Chondrocyte (in vitro differentiated cells): Measurements from ENCODE around the gene TCF25. TPM values are rescaled to one million over a fixed set of nuclear protein-coding genes. Genes with fewer than 3 reads are reported as not detected.
"Not testable (repeated sequence)": the region's sequence is repeated elsewhere in the genome, so short reads cannot be mapped to it uniquely, and the experiment has no call there.

Experiments
- DNase-seq: peaks from one replicate; pipeline ENCODE4 v3.0.0; 2021; ENCODE audit warnings: mixed read lengths, low spot score
- H3K27ac Mint-ChIP-seq: one replicate; pipeline ENCODE4 v1.8.0; 2021; ENCODE audit warnings: mild to moderate bottlenecking, moderate library complexity, mixed read lengths; ENCODE audit not compliant: unreplicated experiment
- H3K27me3 Mint-ChIP-seq: 2 replicates; pipeline ENCODE4 v1.8.0; 2021; ENCODE audit warnings: low read depth, mixed read lengths
- H3K36me3 Mint-ChIP-seq: 2 replicates; pipeline ENCODE4 v1.8.0; 2021; ENCODE audit warnings: low read depth, mixed read lengths
- H3K4me1 Mint-ChIP-seq: 2 replicates; pipeline ENCODE4 v1.8.0; 2021; ENCODE audit warnings: low read depth, mild to moderate bottlenecking, mixed read lengths
- H3K4me3 Mint-ChIP-seq: one replicate; pipeline ENCODE4 v1.8.0; 2021; ENCODE audit warnings: mild to moderate bottlenecking, moderate library complexity, mixed read lengths; ENCODE audit not compliant: unreplicated experiment
- H3K9me3 Mint-ChIP-seq: 2 replicates; pipeline ENCODE4 v1.8.0; 2021; ENCODE audit warnings: low read depth, mixed read lengths
- CTCF ChIP-seq: fragments of 200-600 bp; sonication (generic); IDR thresholded peaks from 2 replicates; pipeline ENCODE4 v1.5.0; 2021; ENCODE audit warnings: antibody characterized with exemption, mild to moderate bottlenecking, moderate library complexity
- total RNA-seq: library from RNA; stranded (reverse); gene quantifications from 3 replicates; pipeline ENCODE4 v1.2.1, GENCODE V29; 2021

The TCF25 gene
- total RNA-seq, 1 donor from 2014 or later, result 200 TPM

DNA sequence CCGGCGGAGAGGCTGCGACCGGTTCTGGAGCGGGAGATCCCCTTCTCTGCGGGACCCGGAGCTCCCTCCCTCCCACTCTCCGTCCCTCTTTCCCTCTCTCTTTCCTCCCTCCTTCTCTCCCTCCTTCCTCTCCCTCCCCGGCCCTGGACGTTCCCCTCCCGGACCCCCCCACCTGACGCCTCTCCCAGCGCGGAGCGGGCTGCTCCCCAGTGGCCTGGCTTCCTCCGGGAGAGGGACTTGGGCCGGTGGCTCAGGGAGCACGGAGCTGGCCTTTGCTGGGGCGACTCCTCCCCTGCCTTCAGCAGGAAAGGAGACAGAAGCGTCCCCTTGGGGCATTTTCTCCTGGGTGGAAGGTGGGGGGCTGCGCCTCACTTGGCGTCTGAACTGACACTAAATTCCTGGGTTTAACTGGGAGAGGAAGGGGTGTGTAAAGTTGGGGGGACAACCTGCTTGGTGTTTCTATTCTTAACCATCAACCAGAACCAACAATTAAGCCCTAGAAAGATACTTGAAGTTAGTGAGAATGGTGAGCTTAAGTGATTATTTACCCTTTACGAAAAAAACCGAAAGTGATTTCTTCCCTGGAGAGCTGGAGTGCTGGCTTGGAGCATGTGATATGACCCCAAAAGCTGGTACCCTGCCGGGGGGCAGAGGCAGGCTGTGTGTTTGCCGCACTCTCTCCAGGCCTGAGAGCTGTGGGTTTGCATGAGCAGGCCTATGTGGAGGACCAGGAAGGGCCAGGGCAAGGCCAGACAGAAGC lies 44.3 kb upstream of the TCF25 start:
- Mint-ChIP-seq H3K36me3 (no peaks in the 10 kb centered on the region), H3K4me3 (peak overlapping the region; percentile 57), H3K9me3 (no peaks in the 10 kb centered on the region), H3K4me1 (peaks cover 7% of the 10 kb centered on the region), H3K27me3 (no peaks in the 10 kb centered on the region), H3K27ac (no peak overlapping the region)
- TF ChIP-seq CTCF, result no peak
- DNase-seq, result no peak

- no peaks in the 10 kb centered on the region for H3K27me3 Mint-ChIP-seq
- no peaks in the 10 kb centered on the region for H3K36me3 Mint-ChIP-seq
- H3K4me1 Mint-ChIP-seq, result peaks cover 7% of the 10 kb centered on the region
- H3K4me3 Mint-ChIP-seq, result no peak overlapping the region
- no peaks in the 10 kb centered on the region for H3K9me3 Mint-ChIP-seq
- no peak for TF ChIP-seq CTCF
- DNase-seq, result no peak
- H3K27ac Mint-ChIP-seq, result no peak overlapping the region
Measured at GRCh38 chr16:89829630-89830437, 43.6 kb upstream of the TCF25 start.

- H3K4me3 Mint-ChIP-seq, result no peak overlapping the region
Measured at GRCh38 chr16:89831810-89832328, 41.5 kb upstream of the TCF25 start.

GRCh38 chr16:89833664-89834363 lies 39.6 kb upstream of the TCF25 start:
- not testable (repeated sequence) for H3K4me3 Mint-ChIP-seq, DNase-seq, H3K9me3 Mint-ChIP-seq, H3K4me1 Mint-ChIP-seq, H3K36me3 Mint-ChIP-seq, H3K27ac Mint-ChIP-seq, H3K27me3 Mint-ChIP-seq

More at GRCh38 chr16:89831810-89832328, 41.5 kb upstream of the TCF25 start:
- H3K4me1 Mint-ChIP-seq, result peaks cover 7% of the 10 kb centered on the region
- no peak overlapping the region for H3K27ac Mint-ChIP-seq
- H3K9me3 Mint-ChIP-seq, result no peaks in the 10 kb centered on the region
- H3K27me3 Mint-ChIP-seq, result no peaks in the 10 kb centered on the region
- no peaks in the 10 kb centered on the region for H3K36me3 Mint-ChIP-seq
- TF ChIP-seq CTCF, result no peak
- DNase-seq, result no peak

- DNase-seq, H3K4me1 Mint-ChIP-seq, H3K36me3 Mint-ChIP-seq, H3K4me3 Mint-ChIP-seq, H3K9me3 Mint-ChIP-seq, H3K27me3 Mint-ChIP-seq, H3K27ac Mint-ChIP-seq: not testable (repeated sequence)
Measured at GRCh38 chr16:89834813-89835363, 38.5 kb upstream of the TCF25 start.

- not testable (repeated sequence) for H3K36me3 Mint-ChIP-seq, H3K9me3 Mint-ChIP-seq, DNase-seq, H3K4me3 Mint-ChIP-seq, H3K4me1 Mint-ChIP-seq, H3K27me3 Mint-ChIP-seq, H3K27ac Mint-ChIP-seq
Measured at GRCh38 chr16:89836484-89836883, 36.9 kb upstream of the TCF25 start.
